ENCODE results near the gene THAP7.
A peak's percentile ranks its signal among the peaks of the same experiment; 100 is the strongest.

The THAP7 gene

GRCh38 chr22:20981787-20982562, 19.9 kb downstream of the THAP7 start, which contains the start of gene LZTR1:
TSS of gene LZTR1 (plus strand) at chr22:20982297. CDS start at chr22:20982372, 75 bp downstream.
- Mint-ChIP-seq H3K4me1 (ENCODE audit: low read depth) (peaks cover 38% of the 10 kb centered on the region), H3K27me3 (no peaks in the 10 kb centered on the region), H3K36me3 (peaks cover 10% of the 10 kb centered on the region), H3K9me3 (ENCODE audit: low read depth) (no peaks in the 10 kb centered on the region), H3K27ac (peak within 1 kb of the TSS; percentile 95), H3K4me3 (peak within 1 kb of the TSS; percentile 94)

GRCh38 chr22:20980938-20981722, 20.8 kb downstream of the THAP7 start:
- peak overlapping the region; percentile 95 for H3K27ac Mint-ChIP-seq

GRCh38 chr22:20980523-20980922, 21.4 kb downstream of the THAP7 start:
- Mint-ChIP-seq H3K27me3 (no peaks in the 10 kb centered on the region), H3K4me3 (peak overlapping the region; percentile 94), H3K27ac (no peak overlapping the region), H3K36me3 (peaks cover 4% of the 10 kb centered on the region), H3K9me3 (ENCODE audit: low read depth) (no peaks in the 10 kb centered on the region), H3K4me1 (ENCODE audit: low read depth) (peaks cover 38% of the 10 kb centered on the region)

More at GRCh38 chr22:20980938-20981722, 20.8 kb downstream of the THAP7 start:
- H3K4me1 Mint-ChIP-seq (ENCODE audit: low read depth), result peaks cover 38% of the 10 kb centered on the region
- H3K9me3 Mint-ChIP-seq (ENCODE audit: low read depth), result no peaks in the 10 kb centered on the region
- peak overlapping the region; percentile 94 for H3K4me3 Mint-ChIP-seq
- H3K27me3 Mint-ChIP-seq, result no peaks in the 10 kb centered on the region
- peaks cover 4% of the 10 kb centered on the region for H3K36me3 Mint-ChIP-seq

GRCh38 chr22:20979940-20980453, 21.9 kb downstream of the THAP7 start:
- Mint-ChIP-seq H3K36me3 (peaks cover 4% of the 10 kb centered on the region), H3K4me3 (peak overlapping the region; percentile 94), H3K9me3 (ENCODE audit: low read depth) (no peaks in the 10 kb centered on the region), H3K27ac (peak overlapping the region; percentile 54), H3K27me3 (no peaks in the 10 kb centered on the region), H3K4me1 (ENCODE audit: low read depth) (peaks cover 38% of the 10 kb centered on the region)

GRCh38 chr22:20979243-20979809, 22.6 kb downstream of the THAP7 start:
- Mint-ChIP-seq H3K27me3 (no peaks in the 10 kb centered on the region), H3K4me1 (ENCODE audit: low read depth) (peaks cover 38% of the 10 kb centered on the region), H3K36me3 (peaks cover 4% of the 10 kb centered on the region), H3K27ac (peak overlapping the region; percentile 84), H3K4me3 (peak overlapping the region; percentile 82), H3K9me3 (ENCODE audit: low read depth) (no peaks in the 10 kb centered on the region)

GRCh38 chr22:20978419-20978818, 23.5 kb downstream of the THAP7 start:
- Mint-ChIP-seq H3K4me3 (no peak overlapping the region), H3K27ac (no peak overlapping the region), H3K27me3 (no peaks in the 10 kb centered on the region), H3K4me1 (ENCODE audit: low read depth) (peaks cover 32% of the 10 kb centered on the region), H3K36me3 (no peaks in the 10 kb centered on the region), H3K9me3 (ENCODE audit: low read depth) (no peaks in the 10 kb centered on the region)

GRCh38 chr22:20977516-20978170, 24.3 kb downstream of the THAP7 start:
- Mint-ChIP-seq H3K4me1 (ENCODE audit: low read depth) (peaks cover 26% of the 10 kb centered on the region), H3K27me3 (no peaks in the 10 kb centered on the region), H3K4me3 (no peak overlapping the region), H3K9me3 (ENCODE audit: low read depth) (no peaks in the 10 kb centered on the region), H3K36me3 (no peaks in the 10 kb centered on the region), H3K27ac (no peak overlapping the region)

- Mint-ChIP-seq H3K36me3 (no peaks in the 10 kb centered on the region), H3K4me3 (no peak overlapping the region), H3K9me3 (ENCODE audit: low read depth) (no peaks in the 10 kb centered on the region)
These were observed 24.9 kb downstream of the THAP7 start for GRCh38 chr22:20977019-20977418.

GRCh38 chr22:20976291-20976877, 25.5 kb downstream of the THAP7 start:
- Mint-ChIP-seq H3K27me3 (no peaks in the 10 kb centered on the region), H3K36me3 (no peaks in the 10 kb centered on the region), H3K4me3 (no peak overlapping the region), H3K27ac (no peak overlapping the region), H3K4me1 (ENCODE audit: low read depth) (peaks cover 21% of the 10 kb centered on the region), H3K9me3 (ENCODE audit: low read depth) (no peaks in the 10 kb centered on the region)

More at GRCh38 chr22:20977019-20977418, 24.9 kb downstream of the THAP7 start:
- peaks cover 23% of the 10 kb centered on the region for H3K4me1 Mint-ChIP-seq (ENCODE audit: low read depth)
- H3K27ac Mint-ChIP-seq, result no peak overlapping the region
- H3K27me3 Mint-ChIP-seq, result no peaks in the 10 kb centered on the region

- peaks cover 14% of the 10 kb centered on the region for H3K4me1 Mint-ChIP-seq (ENCODE audit: low read depth)
- H3K27me3 Mint-ChIP-seq, result no peaks in the 10 kb centered on the region
- no peak overlapping the region for H3K4me3 Mint-ChIP-seq
- H3K36me3 Mint-ChIP-seq, result no peaks in the 10 kb centered on the region
- H3K27ac Mint-ChIP-seq, result no peak overlapping the region
- H3K9me3 Mint-ChIP-seq (ENCODE audit: low read depth), result no peaks in the 10 kb centered on the region
These were observed 26.2 kb downstream of the THAP7 start for GRCh38 chr22:20975541-20976290.

GRCh38 chr22:20974336-20974955, 27.5 kb downstream of the THAP7 start:
- no peak overlapping the region for H3K27ac Mint-ChIP-seq
- H3K36me3 Mint-ChIP-seq, result no peaks in the 10 kb centered on the region
- H3K4me3 Mint-ChIP-seq, result no peak overlapping the region
- H3K9me3 Mint-ChIP-seq (ENCODE audit: low read depth), result no peaks in the 10 kb centered on the region
- no peaks in the 10 kb centered on the region for H3K27me3 Mint-ChIP-seq
- peaks cover 5% of the 10 kb centered on the region for H3K4me1 Mint-ChIP-seq (ENCODE audit: low read depth)

- Mint-ChIP-seq H3K36me3 (no peaks in the 10 kb centered on the region), H3K27me3 (no peaks in the 10 kb centered on the region), H3K27ac (no peak overlapping the region), H3K4me3 (no peak overlapping the region), H3K9me3 (ENCODE audit: low read depth) (no peaks in the 10 kb centered on the region), H3K4me1 (ENCODE audit: low read depth) (no peaks in the 10 kb centered on the region)
These were observed 28.2 kb downstream of the THAP7 start for GRCh38 chr22:20973634-20974286.
